Right renal cortex interstitium (tissue), 3 donors: ENCODE measurements around the gene USP16. TPM values are rescaled to one million over a fixed set of nuclear protein-coding genes. Genes with fewer than 3 reads are reported as not detected.
"Not testable (repeated sequence)": the region's sequence is repeated elsewhere in the genome, so short reads cannot be mapped to it uniquely, and the experiment has no call there.

Experiments used
- DNase-seq, 3 donors: peaks; one replicate each; pipeline ENCODE4 v3.0.0-alpha.2; 2013; ENCODE audit warnings: low read depth in 3 of 3, low spot score in 2 of 3
- polyA plus RNA-seq, 3 donors: library from polyadenylated mRNA; unstranded; fragments of 120-200 nt; gene quantifications; one replicate each; pipeline ENCODE4 v1.2.1, GENCODE V29; 2013; ENCODE audit not compliant: insufficient read length in 3 of 3

The USP16 gene
- polyA plus RNA-seq, 3 donors, result 48.6 to 60.0 (median 58.8) TPM

DNA sequence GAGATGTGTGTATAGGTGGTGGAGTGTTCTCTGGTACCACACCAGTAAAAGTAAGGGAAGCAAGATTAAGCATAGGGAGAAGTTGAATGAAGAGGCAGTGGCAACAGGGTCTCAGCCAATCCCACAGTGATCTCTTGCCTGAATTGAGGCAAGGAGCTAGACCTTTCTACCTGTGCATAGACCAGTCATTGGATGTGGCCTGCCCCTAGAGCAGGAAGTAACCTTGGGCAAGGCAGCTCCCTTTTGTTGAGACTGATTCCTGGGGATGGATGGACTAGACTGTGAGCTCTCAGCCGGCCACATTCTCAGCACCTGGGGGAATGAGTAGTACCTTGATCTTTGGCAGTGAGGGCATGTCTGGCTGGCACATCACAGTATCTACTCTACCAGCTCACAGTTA, 6.4 kb downstream of the USP16 start:
- no peak for DNase-seq

DNA sequence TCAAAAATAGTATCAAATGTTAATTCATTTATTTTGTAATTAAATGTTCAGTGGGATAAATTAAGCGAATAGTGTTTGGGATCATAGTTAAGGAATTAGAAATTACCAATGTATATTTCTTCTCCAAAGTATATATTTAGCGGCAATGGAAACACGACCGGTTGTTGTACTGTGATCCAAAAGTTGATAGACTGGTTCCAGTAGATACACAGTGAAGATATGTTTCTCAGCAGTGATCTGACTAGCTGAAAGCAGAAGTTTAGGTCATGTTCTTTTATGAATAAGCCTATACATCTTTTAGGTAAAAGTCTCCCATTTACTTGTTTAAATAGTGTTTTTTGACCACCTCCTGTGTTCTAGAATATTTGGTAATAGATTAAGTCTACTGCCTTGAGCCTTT, 8.8 kb downstream of the USP16 start:
- no peak for DNase-seq

- DNase-seq, result no peak
Measured at GRCh38 chr21:29033871-29034270, 9.4 kb downstream of the USP16 start.

DNA sequence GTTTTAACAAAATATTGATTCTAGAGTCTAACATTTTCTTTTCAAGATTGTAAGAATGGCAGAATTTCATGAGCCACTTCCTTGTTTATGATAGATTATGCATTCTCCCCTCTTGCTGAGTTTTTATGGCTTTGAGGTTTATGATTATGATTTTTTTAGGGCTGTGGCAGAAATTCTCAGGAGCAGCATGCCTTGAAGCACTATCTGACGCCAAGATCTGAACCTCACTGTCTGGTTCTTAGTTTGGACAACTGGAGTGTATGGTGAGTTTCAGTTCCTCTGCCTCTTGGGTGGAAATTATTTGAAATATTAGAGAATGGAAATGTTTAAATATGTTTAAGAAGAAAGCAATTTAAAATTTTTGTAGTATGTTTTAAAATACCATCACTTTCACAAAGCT, 10.2 kb downstream of the USP16 start:
- no peak for DNase-seq

DNA sequence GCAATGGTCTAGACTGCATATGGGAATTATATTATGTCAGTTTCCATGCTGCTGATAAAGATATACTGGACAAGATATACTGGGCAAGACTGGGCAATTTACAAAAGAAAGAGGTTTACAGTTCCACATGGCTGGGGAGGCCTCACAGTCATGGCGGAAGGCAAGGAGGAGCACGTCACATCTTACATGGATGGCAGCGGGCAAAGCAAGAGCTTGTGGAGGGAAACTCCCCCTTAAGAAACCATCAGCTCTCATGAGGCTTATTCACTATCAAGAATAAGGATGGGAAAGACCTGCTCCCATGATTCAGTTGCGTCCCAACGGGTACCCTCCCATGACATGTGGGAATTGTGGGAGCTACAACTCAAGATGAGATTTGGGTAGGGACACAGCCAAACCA, 27.8 kb downstream of the USP16 start:
- no peak for DNase-seq

DNA sequence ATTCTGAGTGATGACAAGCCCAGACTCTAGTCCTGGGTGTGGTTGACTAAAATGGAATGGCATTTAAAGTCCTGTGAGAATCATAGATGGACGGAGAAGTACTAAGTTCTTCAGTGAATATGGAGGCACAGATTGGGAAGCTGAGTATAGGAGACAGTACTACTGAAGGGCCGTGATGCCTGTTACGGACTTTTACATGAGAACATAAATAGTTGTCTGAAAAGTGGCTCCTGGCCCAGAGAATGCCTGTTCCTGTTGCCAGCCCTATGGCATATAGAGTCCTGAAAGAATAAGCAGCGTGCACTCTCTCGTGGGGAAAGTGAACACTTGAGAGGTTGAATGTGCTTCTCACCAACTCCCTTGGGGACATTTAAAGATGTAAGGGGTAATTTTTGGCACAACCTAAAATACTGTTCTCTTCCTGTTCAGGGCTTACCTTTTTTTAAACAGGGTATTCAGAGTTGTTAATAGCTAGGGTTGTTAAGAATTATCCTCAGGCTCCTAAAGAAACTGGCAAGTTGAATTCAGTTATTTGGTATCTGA, 28.6 kb downstream of the USP16 start:
- DNase-seq, result no peak

DNA sequence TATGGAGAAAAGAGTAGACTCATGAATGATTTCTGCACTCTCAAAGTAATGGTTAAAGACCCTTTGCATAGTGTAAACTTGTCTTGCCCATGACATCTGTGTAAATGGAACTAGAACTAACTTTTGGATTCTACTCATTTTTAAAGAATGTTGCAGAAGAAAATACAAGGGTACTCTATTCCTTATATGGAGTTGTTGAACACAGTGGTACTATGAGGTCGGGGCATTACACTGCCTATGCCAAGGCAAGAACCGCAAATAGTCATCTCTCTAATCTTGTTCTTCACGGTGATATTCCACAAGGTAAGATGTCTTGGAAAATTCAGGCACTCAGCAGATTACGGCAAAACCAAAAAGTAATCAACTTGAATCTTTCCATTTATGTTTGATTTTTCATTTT, 29.2 kb downstream of the USP16 start:
- no peak for DNase-seq

- DNase-seq, result no peak
Measured at GRCh38 chr21:29055080-29055479, 30.6 kb downstream of the USP16 start.

- DNase-seq, result no peak
Measured at GRCh38 chr21:29056005-29056404, 31.5 kb downstream of the USP16 start.

- no peak for DNase-seq
Measured at GRCh38 chr21:29056538-29057050, 32.1 kb downstream of the USP16 start.

- DNase-seq, result no peak
Measured at GRCh38 chr21:29064850-29065481, 40.5 kb downstream of the USP16 start.

- DNase-seq, result no peak
Measured at GRCh38 chr21:29072873-29073221, 48.4 kb downstream of the USP16 start.

GRCh38 chr21:29073222-29074006, 48.9 kb downstream of the USP16 start, which contains the start of gene CCT8:
CCT8 (minus strand) TSS chr21:29073648; CDS start chr21:29073590, 58 bp downstream.
- DNase-seq, result peak; percentile 97 to 100 (median 98)

DNA sequence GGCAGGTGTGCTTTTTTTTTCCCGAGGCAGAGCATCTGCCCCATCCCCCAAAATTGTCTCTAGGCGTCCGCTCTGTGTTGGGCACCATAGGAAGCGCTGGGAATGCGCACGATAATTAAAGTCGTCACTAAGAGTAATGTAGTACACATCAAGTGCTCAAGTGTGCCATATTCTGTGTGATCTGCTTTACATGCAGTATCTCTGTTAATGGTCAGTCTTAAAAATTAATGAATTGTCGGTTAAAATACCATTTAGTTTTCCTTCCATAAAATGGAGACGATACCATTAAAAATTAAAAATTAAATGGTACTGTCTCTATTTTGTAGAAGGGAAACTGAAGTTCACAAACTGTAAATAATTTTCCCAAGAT, 49.5 kb downstream of the USP16 start:
- no peak for DNase-seq

GRCh38 chr21:29074783-29075182, 50.3 kb downstream of the USP16 start:
- no peak for DNase-seq

DNA sequence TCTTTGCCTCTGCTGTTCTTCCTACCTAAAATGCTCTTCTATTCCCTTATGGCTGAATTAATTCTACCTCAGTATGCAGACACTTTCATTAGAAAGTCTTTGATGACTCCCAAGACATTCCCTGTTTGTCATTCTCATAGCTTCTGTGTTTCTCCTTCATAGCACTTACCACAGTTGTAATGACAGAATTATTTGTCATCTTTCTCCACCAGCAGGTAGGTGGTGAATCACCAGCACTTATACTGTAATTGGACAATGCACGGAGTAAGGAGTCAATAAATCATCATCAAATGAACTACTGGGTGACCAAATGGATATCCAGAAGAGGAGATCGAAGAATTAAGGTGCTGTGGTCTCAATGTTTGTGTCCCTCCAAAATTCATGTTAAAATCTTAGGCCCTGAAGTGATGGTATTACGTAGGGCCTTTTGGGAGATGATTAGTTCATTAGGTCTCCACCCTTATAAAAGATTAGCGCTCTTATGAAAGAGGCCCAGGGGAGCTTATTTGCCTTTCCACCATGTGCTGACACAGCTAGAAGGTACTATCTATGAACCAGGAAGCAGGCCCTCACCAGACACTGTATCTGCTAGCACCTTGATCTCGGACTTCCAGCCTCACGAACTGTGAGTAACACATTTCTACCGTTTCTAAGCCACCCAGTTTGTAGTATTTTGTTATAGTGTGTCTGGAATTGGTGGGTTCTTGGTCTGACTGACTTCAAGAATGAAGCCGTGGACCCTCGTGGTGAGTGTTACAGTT, 51.4 kb downstream of the USP16 start:
- DNase-seq, result no peak

- not testable (repeated sequence) for DNase-seq
Measured at GRCh38 chr21:29076731-29077640, 52.5 kb downstream of the USP16 start.

- peak in 1 of 3 donors; percentile 49 for DNase-seq
Measured at GRCh38 chr21:29077651-29078090, 53.2 kb downstream of the USP16 start.

DNA sequence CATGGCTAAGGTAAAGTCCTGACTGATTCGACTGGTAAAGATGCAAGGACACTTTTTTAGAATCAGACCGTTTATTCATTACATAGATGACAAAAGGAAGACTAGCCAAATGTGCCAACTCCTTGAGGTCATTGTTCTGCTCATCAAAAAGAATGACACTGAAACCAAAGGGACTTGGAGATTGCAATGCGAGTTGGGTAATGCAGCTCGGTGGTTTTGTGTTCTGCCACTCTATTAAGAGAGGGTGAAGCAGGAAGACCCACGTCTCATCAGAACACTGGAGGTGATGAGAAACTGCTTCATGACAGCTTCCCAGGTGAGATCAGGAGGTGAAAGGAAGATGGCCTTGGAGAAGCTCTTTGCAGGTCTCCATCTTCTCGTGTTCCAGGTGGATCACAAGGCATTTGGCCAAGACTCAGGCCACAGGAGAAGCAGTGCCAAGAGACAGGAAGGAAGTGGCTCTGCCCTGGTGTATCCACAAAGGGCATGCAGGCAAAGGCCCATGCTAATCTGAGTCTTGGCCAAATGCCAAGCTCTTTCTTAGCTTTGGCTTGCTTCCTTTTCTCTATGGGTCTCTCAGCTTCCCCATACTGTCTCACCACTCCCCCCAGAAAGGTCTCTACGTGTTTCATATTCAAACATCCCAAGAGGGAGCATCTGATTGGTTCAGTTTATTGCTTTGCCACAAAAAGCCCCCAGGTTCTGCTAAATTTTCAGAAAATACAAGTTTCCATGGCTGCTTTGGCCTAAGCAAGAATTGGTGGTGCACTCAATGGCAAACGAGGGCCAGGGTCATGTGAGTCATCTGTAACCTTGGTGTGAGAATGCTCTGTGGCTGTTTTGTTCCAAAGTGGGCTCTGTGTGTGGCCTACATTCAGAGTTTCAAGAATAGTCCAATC, 54.6 kb downstream of the USP16 start:
- DNase-seq, result no peak
